ENCODE results near the gene CD34.

DNA sequence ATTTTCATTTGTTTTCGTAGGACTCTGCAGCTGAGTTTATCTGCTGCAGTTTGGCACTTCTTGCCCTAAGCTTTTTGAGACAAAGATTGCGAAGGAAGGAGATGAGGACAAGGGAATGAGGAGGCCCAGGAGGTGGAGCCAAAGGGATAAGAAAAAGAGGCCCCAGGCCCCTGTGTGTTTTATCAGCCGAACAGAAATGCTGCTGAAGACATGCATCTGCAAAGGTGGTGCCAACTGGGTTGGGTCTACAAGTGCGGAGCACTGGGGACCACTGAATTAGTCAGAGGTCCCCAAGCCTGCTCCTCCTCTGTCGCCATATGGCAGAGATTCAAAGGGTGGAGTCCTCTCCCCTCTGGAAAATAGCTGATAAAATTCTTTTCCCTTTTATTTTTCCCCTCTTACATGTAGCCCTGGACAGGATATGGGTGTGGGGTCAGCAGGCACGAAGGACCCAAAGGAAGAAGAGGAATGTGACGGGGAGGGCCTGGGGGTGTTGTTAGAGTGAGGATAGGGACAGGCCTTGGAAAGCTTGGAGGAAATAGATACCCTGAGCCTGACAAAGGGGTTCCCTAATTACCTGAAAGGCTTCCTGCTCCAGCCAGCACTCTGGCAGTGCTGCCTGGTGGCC lies 2.7 kb downstream of the CD34 start:
- TF ChIP-seq, protein P1, sequence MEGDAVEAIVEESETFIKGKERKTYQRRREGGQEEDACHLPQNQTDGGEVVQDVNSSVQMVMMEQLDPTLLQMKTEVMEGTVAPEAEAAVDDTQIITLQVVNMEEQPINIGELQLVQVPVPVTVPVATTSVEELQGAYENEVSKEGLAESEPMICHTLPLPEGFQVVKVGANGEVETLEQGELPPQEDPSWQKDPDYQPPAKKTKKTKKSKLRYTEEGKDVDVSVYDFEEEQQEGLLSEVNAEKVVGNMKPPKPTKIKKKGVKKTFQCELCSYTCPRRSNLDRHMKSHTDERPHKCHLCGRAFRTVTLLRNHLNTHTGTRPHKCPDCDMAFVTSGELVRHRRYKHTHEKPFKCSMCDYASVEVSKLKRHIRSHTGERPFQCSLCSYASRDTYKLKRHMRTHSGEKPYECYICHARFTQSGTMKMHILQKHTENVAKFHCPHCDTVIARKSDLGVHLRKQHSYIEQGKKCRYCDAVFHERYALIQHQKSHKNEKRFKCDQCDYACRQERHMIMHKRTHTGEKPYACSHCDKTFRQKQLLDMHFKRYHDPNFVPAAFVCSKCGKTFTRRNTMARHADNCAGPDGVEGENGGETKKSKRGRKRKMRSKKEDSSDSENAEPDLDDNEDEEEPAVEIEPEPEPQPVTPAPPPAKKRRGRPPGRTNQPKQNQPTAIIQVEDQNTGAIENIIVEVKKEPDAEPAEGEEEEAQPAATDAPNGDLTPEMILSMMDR (conservative IDR thresholded peaks at IDR 0.05; ENCODE audit: low read length), result no peak
- no peak for TF ChIP-seq EZH2phosphoT487 (IDR thresholded peaks at IDR 0.05; ENCODE audit: borderline replicate concordance, low read depth, low read length)
